NT2/D1 (cell line): ENCODE measurements around the gene CRHBP.

Source experiments
- SUZ12 ChIP-seq: IDR thresholded peaks from 2 replicates; pipeline ENCODE4 v1.6.1; 2011; ENCODE audit not compliant: insufficient read length, insufficient read depth; ENCODE audit errors: extremely low read depth
- YY1 ChIP-seq: IDR thresholded peaks from 2 replicates; pipeline ENCODE4 v1.6.1; 2011; ENCODE audit not compliant: insufficient read length, insufficient read depth
- ZNF274 ChIP-seq: IDR thresholded peaks from 2 replicates; pipeline ENCODE4 v1.6.1; 2011; ENCODE audit warnings: mild to moderate bottlenecking, low read depth, low read length

DNA sequence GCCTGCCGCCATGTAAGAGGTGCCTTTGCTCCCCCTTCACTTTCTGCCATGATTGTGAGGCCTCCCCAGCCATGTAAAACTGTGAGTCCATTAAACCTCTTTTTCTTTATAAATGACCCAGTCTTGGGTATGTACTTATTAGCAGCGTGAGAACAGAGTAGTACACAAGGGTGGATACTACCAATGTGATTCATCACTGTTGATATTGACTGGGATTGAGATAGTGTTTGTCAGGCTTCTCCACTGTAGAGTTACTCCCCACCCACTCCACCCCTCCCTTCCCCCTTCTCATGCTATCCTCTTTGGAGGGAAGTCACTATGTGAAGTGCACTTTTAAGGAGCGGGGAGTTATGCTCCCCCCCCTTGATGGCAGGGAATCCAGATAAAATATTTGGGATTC, 11.4 kb upstream of the CRHBP start:
- TF ChIP-seq SUZ12 (no peak), YY1 (no peak), ZNF274 (no peak)
